ENCODE data around the gene SOBP. TPM values are rescaled to one million over a fixed set of nuclear protein-coding genes. Genes with fewer than 3 reads are reported as not detected.
A peak's percentile ranks its signal among the peaks of the same experiment; 100 is the strongest.

The SOBP gene
- total RNA-seq, 4 donors from 2014 or later, result 6.0 to 18.4 (median 6.7) TPM

GRCh38 chr6:107504270-107505026, 14.5 kb downstream of the SOBP start:
- H3K9me3 ChIP-seq, result no peaks in the 10 kb centered on the region
- H3K4me1 ChIP-seq, result peaks cover 0 to 4% (median 0%) of the 10 kb centered on the region in 4 donors
- TF ChIP-seq CTCF (IDR thresholded peaks at IDR 0.05) (no peak), EP300 (IDR thresholded peaks at IDR 0.05) (no peak), POLR2A (IDR thresholded peaks at IDR 0.05) (no peak)
- no peak overlapping the region for H3K27ac ChIP-seq
- WGBS, 2 donors, result 72 to 77% methylated on average over 4 of the region's 4 CpGs
- DNase-seq (ENCODE audit: low spot score in 2 of 2), result no peak
- H3K27me3 ChIP-seq, result no peaks in the 10 kb centered on the region
- H3K4me3 ChIP-seq, result no peak overlapping the region
- H3K36me3 ChIP-seq, result no peaks in the 10 kb centered on the region

- Histone ChIP-seq H3K27me3 (no peaks in the 10 kb centered on the region), H3K4me3 (no peak overlapping the region), H3K27ac (no peak overlapping the region), H3K9me3 (no peaks in the 10 kb centered on the region), H3K4me1 (peaks cover 0 to 9% (median 0%) of the 10 kb centered on the region in 4 donors), H3K36me3 (no peaks in the 10 kb centered on the region)
- no peak for DNase-seq (ENCODE audit: low spot score in 2 of 2)
- 83 to 92% methylated on average over 1 of the region's 1 CpG for WGBS, 2 donors
- no peak for TF ChIP-seq POLR2A (IDR thresholded peaks at IDR 0.05)
- TF ChIP-seq EP300 (IDR thresholded peaks at IDR 0.05), result no peak
- no peak for TF ChIP-seq CTCF (IDR thresholded peaks at IDR 0.05)
These were observed 16.2 kb downstream of the SOBP start for GRCh38 chr6:107506145-107506544.

- Histone ChIP-seq H3K4me3 (no peak overlapping the region), H3K27me3 (no peaks in the 10 kb centered on the region), H3K9me3 (no peaks in the 10 kb centered on the region), H3K36me3 (no peaks in the 10 kb centered on the region), H3K4me1 (peaks cover 0 to 18% (median 0%) of the 10 kb centered on the region in 4 donors), H3K27ac (no peak overlapping the region)
- 25 to 55% methylated on average over 3 of the region's 3 CpGs for WGBS, 2 donors
- no peak for DNase-seq (ENCODE audit: low spot score in 2 of 2)
- no peak for TF ChIP-seq EP300 (IDR thresholded peaks at IDR 0.05)
- no peak for TF ChIP-seq POLR2A (IDR thresholded peaks at IDR 0.05)
- no peak for TF ChIP-seq CTCF (IDR thresholded peaks at IDR 0.05)
These were observed 19.6 kb downstream of the SOBP start for GRCh38 chr6:107509506-107509905.

- no peaks in the 10 kb centered on the region for H3K27me3 ChIP-seq
- 75 to 76% methylated on average over 2 of the region's 2 CpGs for WGBS, 2 donors
- H3K36me3 ChIP-seq, result no peaks in the 10 kb centered on the region
- TF ChIP-seq CTCF (IDR thresholded peaks at IDR 0.05) (no peak), EP300 (IDR thresholded peaks at IDR 0.05) (no peak), POLR2A (IDR thresholded peaks at IDR 0.05) (no peak)
- peaks cover 0 to 3% (median 0%) of the 10 kb centered on the region in 4 donors for H3K9me3 ChIP-seq
- H3K4me3 ChIP-seq, result no peak overlapping the region
- peaks cover 0 to 16% (median 0%) of the 10 kb centered on the region in 4 donors for H3K4me1 ChIP-seq
- H3K27ac ChIP-seq, result no peak overlapping the region
- no peak for DNase-seq (ENCODE audit: low spot score in 2 of 2)
These were observed 20.2 kb downstream of the SOBP start for GRCh38 chr6:107510108-107510507.

- Histone ChIP-seq H3K36me3 (peaks cover 0 to 6% (median 0%) of the 10 kb centered on the region in 3 donors), H3K4me3 (no peak overlapping the region), H3K9me3 (peaks cover 0 to 14% (median 0%) of the 10 kb centered on the region in 4 donors), H3K27ac (peak overlapping the region in 1 of 4 donors; percentile 13), H3K4me1 (peaks cover 0 to 16% (median 0%) of the 10 kb centered on the region in 4 donors), H3K27me3 (no peaks in the 10 kb centered on the region)
- peak in 1 of 2 donors; percentile 67 for TF ChIP-seq EP300 (IDR thresholded peaks at IDR 0.05)
- TF ChIP-seq CTCF (IDR thresholded peaks at IDR 0.05), result no peak
- TF ChIP-seq POLR2A (IDR thresholded peaks at IDR 0.05), result no peak
- WGBS, 2 donors, result 37 to 54% methylated on average over 5 of the region's 5 CpGs
- DNase-seq (ENCODE audit: low spot score in 2 of 2), result peak; percentile 61 to 73
These were observed 21.6 kb downstream of the SOBP start for GRCh38 chr6:107511511-107511993.

Data from tibial nerve (tissue), 4 donors.